Tibial nerve (tissue), 4 donors: ENCODE measurements around the gene CYTH1. TPM values are rescaled to one million over a fixed set of nuclear protein-coding genes. Genes with fewer than 3 reads are reported as not detected.

Source experiments
- DNase-seq, 2 donors: peaks; one replicate each; pipeline ENCODE4 v3.0.0-alpha.2; 2019; ENCODE audit warnings: low spot score in 2 of 2
- H3K27ac ChIP-seq, 4 donors: fragments of 200-600 bp; sonication (generic) in 3 of 4; one replicate each; pipeline ENCODE4 v1.5.1; 2017 to 2019; ENCODE audit warnings: mild to moderate bottlenecking in 1 of 4
- H3K27me3 ChIP-seq, 2 donors: fragments of 200-600 bp; sonication (generic) in 1 of 2; one replicate each; pipeline versions ENCODE4 v1.5.1 to v1.6.0; 2017 to 2019
- H3K36me3 ChIP-seq, 3 donors: fragments of 200-600 bp; sonication (generic); one replicate each; pipeline ENCODE4 v1.5.1; 2018 to 2019
- H3K4me1 ChIP-seq, 4 donors: fragments of 200-600 bp; sonication (generic) in 3 of 4; one replicate each; pipeline ENCODE4 v1.5.1; 2017 to 2019
- H3K4me3 ChIP-seq, 4 donors: fragments of 200-600 bp; sonication (generic) in 3 of 4; one replicate each; pipeline ENCODE4 v1.5.1; 2017 to 2019; ENCODE audit warnings: mild to moderate bottlenecking in 1 of 4, moderate library complexity in 1 of 4
- H3K9me3 ChIP-seq, 4 donors: fragments of 200-600 bp; sonication (generic) in 3 of 4; one replicate each; pipeline ENCODE4 v1.5.1; 2017 to 2019
- EP300 ChIP-seq, 2 donors: sonication (generic); formaldehyde crosslinking; IDR thresholded peaks; one replicate each; pipeline ENCODE4 v1.6.1; 2017; ENCODE audit warnings: antibody characterized with exemption in 2 of 2, mild to moderate bottlenecking in 1 of 2
- POLR2A ChIP-seq, 2 donors: fragments of 450-650 bp; IDR thresholded peaks; one replicate each; pipeline ENCODE4 v1.6.1; 2017; ENCODE audit warnings: antibody characterized with exemption in 2 of 2, mild to moderate bottlenecking in 2 of 2, moderate library complexity in 2 of 2
- WGBS, 2 donors: methylation state at CpG; one replicate each; pipeline ENCODE4 v1.1.5; 2018; 5-methylcytosine and 5-hydroxymethylcytosine counted together
- total RNA-seq, 4 donors: library from RNA; depleted of rRNA; stranded (reverse); fragments of >200 nt; gene quantifications; one replicate each; pipeline ENCODE4 v1.1.0, GENCODE V29; 2016
- TF ChIP-seq, protein P1 (sequence below), 5 experiments: fragments of 200-600 bp in 3 of 5; fragments of 450-650 bp in 2 of 5; sonication (generic) in 3 of 5; IDR thresholded peaks; one replicate each; pipeline ENCODE4 v1.5.1; 2016 to 2019; ENCODE audit warnings: antibody characterized with exemption in 5 of 5, mild to moderate bottlenecking in 3 of 5, moderate library complexity in 2 of 5

Gene CYTH1
- total RNA-seq, 4 donors from 2014 or later = 53.1 to 81.0 (median 63.8) TPM

DNA sequence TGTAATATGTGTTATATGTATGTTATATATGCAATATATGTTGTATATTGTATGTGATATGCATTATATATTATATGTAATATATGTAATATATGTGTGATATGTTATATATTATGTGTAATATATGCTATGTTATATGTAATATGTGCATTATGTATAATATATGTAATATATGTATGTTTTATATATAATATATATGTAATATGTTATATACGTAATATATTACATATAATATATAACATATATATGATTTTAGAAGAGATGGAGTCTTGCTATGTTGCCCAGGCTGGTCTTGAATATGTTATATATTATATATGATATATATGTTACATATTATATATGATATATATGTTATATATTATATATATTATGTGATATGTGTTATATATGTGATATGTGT lies 139.4 kb downstream of the CYTH1 start:
- Histone ChIP-seq H3K4me3 (no peak overlapping the region), H3K36me3 (no peaks in the 10 kb centered on the region), H3K4me1 (peaks cover 0 to 12% (median 0%) of the 10 kb centered on the region in 4 donors), H3K27me3 (peaks cover 0 to 8% of the 10 kb centered on the region in 2 donors), H3K9me3 (no peaks in the 10 kb centered on the region), H3K27ac (no peak overlapping the region)
- TF ChIP-seq, protein P1, sequence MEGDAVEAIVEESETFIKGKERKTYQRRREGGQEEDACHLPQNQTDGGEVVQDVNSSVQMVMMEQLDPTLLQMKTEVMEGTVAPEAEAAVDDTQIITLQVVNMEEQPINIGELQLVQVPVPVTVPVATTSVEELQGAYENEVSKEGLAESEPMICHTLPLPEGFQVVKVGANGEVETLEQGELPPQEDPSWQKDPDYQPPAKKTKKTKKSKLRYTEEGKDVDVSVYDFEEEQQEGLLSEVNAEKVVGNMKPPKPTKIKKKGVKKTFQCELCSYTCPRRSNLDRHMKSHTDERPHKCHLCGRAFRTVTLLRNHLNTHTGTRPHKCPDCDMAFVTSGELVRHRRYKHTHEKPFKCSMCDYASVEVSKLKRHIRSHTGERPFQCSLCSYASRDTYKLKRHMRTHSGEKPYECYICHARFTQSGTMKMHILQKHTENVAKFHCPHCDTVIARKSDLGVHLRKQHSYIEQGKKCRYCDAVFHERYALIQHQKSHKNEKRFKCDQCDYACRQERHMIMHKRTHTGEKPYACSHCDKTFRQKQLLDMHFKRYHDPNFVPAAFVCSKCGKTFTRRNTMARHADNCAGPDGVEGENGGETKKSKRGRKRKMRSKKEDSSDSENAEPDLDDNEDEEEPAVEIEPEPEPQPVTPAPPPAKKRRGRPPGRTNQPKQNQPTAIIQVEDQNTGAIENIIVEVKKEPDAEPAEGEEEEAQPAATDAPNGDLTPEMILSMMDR (IDR thresholded peaks at IDR 0.05) = no peak
- TF ChIP-seq POLR2A (IDR thresholded peaks at IDR 0.05) (no peak), EP300 (IDR thresholded peaks at IDR 0.05) (no peak)
- DNase-seq = no peak
- WGBS, 2 donors = 93 to 96% methylated on average over 1 of the region's 1 CpG

GRCh38 chr17:78641666-78642065 lies 140.4 kb downstream of the CYTH1 start:
- no peak for DNase-seq
- TF ChIP-seq POLR2A (IDR thresholded peaks at IDR 0.05) (no peak), EP300 (IDR thresholded peaks at IDR 0.05) (no peak)
- TF ChIP-seq, protein P1 (IDR thresholded peaks at IDR 0.05) = no peak

GRCh38 chr17:78641243-78641642 lies 140.8 kb downstream of the CYTH1 start:
- DNase-seq = no peak
- Histone ChIP-seq H3K4me3 (no peak overlapping the region), H3K27ac (no peak overlapping the region), H3K4me1 (peaks cover 0 to 10% (median 0%) of the 10 kb centered on the region in 4 donors), H3K27me3 (peaks cover 0 to 6% of the 10 kb centered on the region in 2 donors), H3K9me3 (no peaks in the 10 kb centered on the region), H3K36me3 (no peaks in the 10 kb centered on the region)
- 90 to 99% methylated on average over 6 of the region's 6 CpGs for WGBS, 2 donors
- TF ChIP-seq EP300 (IDR thresholded peaks at IDR 0.05) (no peak), POLR2A (IDR thresholded peaks at IDR 0.05) (no peak)
- TF ChIP-seq, protein P1 (IDR thresholded peaks at IDR 0.05) = no peak

More at GRCh38 chr17:78641666-78642065, 140.4 kb downstream of the CYTH1 start:
- 92 to 93% methylated on average over 17 to 18 of the region's 18 CpGs for WGBS, 2 donors
- no peak overlapping the region for H3K4me3 ChIP-seq
- peaks cover 0 to 8% of the 10 kb centered on the region in 2 donors for H3K27me3 ChIP-seq
- no peaks in the 10 kb centered on the region for H3K36me3 ChIP-seq
- H3K27ac ChIP-seq = no peak overlapping the region
- peaks cover 0 to 12% (median 0%) of the 10 kb centered on the region in 4 donors for H3K4me1 ChIP-seq
- no peaks in the 10 kb centered on the region for H3K9me3 ChIP-seq

DNA sequence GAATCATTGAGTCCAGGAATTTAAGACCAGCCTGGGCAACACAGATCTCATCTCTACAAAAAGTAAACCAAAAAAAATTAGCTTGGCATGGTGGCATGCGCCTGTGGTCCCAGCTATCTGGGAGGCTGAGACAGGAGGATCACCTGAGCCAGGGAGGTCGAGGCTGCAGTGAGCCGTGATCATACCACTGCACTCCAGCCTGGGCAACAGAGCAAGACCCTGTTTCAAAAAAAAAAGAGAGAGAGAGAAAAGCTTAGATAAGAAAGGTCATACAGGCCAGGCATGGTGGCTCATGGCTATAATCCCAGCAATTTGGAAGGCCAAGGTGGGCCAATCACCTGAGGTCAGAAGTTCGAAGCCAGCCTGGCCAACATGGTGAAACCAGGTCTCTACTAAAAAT lies 141.4 kb downstream of the CYTH1 start:
- no peaks in the 10 kb centered on the region for H3K36me3 ChIP-seq
- H3K27me3 ChIP-seq = peaks cover 0 to 1% of the 10 kb centered on the region in 2 donors
- H3K27ac ChIP-seq = no peak overlapping the region
- DNase-seq = no peak
- WGBS, 2 donors = 69 to 76% methylated on average over 4 of the region's 4 CpGs
- H3K4me3 ChIP-seq = no peak overlapping the region
- TF ChIP-seq POLR2A (IDR thresholded peaks at IDR 0.05) (no peak), EP300 (IDR thresholded peaks at IDR 0.05) (no peak)
- TF ChIP-seq, protein P1 (IDR thresholded peaks at IDR 0.05) = no peak
- H3K9me3 ChIP-seq = no peaks in the 10 kb centered on the region
- peaks cover 0 to 5% (median 0%) of the 10 kb centered on the region in 4 donors for H3K4me1 ChIP-seq

DNA sequence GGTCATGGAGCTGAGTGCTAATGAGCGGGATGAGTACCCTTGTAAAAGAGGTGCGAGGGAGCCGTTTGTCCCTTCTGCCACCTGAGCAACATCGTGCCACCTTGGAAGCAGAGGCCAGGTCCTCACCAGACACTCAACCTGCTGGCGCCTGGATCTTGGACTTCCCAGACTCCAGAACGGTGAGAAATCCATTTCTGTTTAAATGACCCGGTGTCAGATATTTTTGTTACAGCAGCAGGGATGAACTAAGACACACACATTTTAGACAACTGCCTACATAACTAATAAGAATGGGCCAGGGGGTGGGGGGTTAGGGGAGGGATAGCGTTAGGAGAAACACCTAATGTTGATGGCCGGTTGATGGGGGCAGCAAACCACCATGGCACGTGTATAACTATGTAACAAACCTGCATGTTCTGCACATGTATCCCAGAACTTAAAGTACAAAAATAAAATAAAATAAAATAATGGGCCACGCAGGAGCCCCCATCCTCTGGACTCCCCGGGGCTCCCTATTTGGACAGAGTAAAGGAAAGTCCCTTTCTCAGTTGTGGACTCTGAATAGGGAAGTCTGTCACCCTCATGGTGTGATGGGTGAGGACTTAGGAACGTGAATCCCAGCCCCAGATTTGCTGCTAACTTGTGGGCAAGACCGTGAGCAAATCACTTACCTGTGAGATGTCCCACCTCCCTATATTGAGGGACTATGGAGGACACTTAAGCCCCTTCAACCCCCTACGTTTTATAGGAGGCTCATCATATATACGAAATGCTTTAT lies 144.2 kb downstream of the CYTH1 start:
- WGBS, 2 donors = 89 to 92% methylated on average over 16 of the region's 16 CpGs
- no peaks in the 10 kb centered on the region for H3K9me3 ChIP-seq
- H3K27ac ChIP-seq = no peak overlapping the region
- no peak overlapping the region for H3K4me3 ChIP-seq
- no peak for DNase-seq
- H3K4me1 ChIP-seq = no peaks in the 10 kb centered on the region
- H3K27me3 ChIP-seq = no peaks in the 10 kb centered on the region
- no peaks in the 10 kb centered on the region for H3K36me3 ChIP-seq
- TF ChIP-seq, protein P1 (IDR thresholded peaks at IDR 0.05) = no peak
- no peak for TF ChIP-seq POLR2A (IDR thresholded peaks at IDR 0.05)
- no peak for TF ChIP-seq EP300 (IDR thresholded peaks at IDR 0.05)
